ENCODE data around the gene CACNB3. TPM values are rescaled to one million over a fixed set of nuclear protein-coding genes. Genes with fewer than 3 reads are reported as not detected.
A peak's percentile ranks its signal among the peaks of the same experiment; 100 is the strongest.

CACNB3 gene
- total and polyA plus RNA-seq, 11 donors: 3.2 to 11.2 (median 5.3) TPM

GRCh38 chr12:48775991-48776649, 42.2 kb upstream of the CACNB3 start:
- intact Hi-C loops (cut with DNase I): no loop called here
- Histone ChIP-seq H3K9me3 (no peaks in the 10 kb centered on the region), H3K27ac (peak overlapping the region in 4 of 12 donors; percentile 15 to 96 (median 31)), H3K36me3 (peaks cover 0 to 71% (median 65%) of the 10 kb centered on the region in 9 donors), H3K27me3 (no peaks in the 10 kb centered on the region), H3K4me3 (no peak overlapping the region), H3K4me1 (peaks cover 10 to 61% (median 35%) of the 10 kb centered on the region in 12 donors)
- no peak for ATAC-seq
- no peak for TF ChIP-seq POLR2A (IDR thresholded peaks at IDR 0.05)
- WGBS, 4 donors: 78 to 89% (median 87%) methylated on average over 28 to 29 of the region's 29 CpGs
- DNase-seq: no peak

- WGBS, 4 donors: 82 to 86% (median 85%) methylated on average over 6 of the region's 6 CpGs
- H3K4me3 ChIP-seq: no peak overlapping the region
- peaks cover 0 to 66% (median 57%) of the 10 kb centered on the region in 9 donors for H3K36me3 ChIP-seq
- peak overlapping the region in 7 of 12 donors; percentile 89 to 99 (median 96) for H3K27ac ChIP-seq
- ATAC-seq (no peak), DNase-seq (no peak)
- peaks cover 10 to 69% (median 44%) of the 10 kb centered on the region in 12 donors for H3K4me1 ChIP-seq
- no peaks in the 10 kb centered on the region for H3K9me3 ChIP-seq
- intact Hi-C loops (cut with DNase I): no loop called here
- H3K27me3 ChIP-seq: no peaks in the 10 kb centered on the region
- TF ChIP-seq CTCF (IDR thresholded peaks at IDR 0.05) (no peak), POLR2A (IDR thresholded peaks at IDR 0.05) (no peak)
Measured at GRCh38 chr12:48776956-48777355, 41.3 kb upstream of the CACNB3 start.

- peak overlapping the region in 9 of 12 donors; percentile 81 to 99 (median 96) for H3K27ac ChIP-seq
- intact Hi-C loops (cut with DNase I): no loop called here
- H3K9me3 ChIP-seq: no peaks in the 10 kb centered on the region
- H3K27me3 ChIP-seq: no peaks in the 10 kb centered on the region
- no peak for TF ChIP-seq CTCF (IDR thresholded peaks at IDR 0.05)
- no peak for TF ChIP-seq POLR2A (IDR thresholded peaks at IDR 0.05)
- ATAC-seq (peak in 3 of 4 donors; percentile 22 to 46 (median 35)), DNase-seq (peak in 2 of 5 donors; percentile 52 to 73)
- WGBS, 4 donors: 65 to 79% (median 73%) methylated on average over 11 to 16 of the region's 16 CpGs
- H3K4me3 ChIP-seq: no peak overlapping the region
- H3K4me1 ChIP-seq: peaks cover 10 to 77% (median 50%) of the 10 kb centered on the region in 12 donors
- peaks cover 0 to 66% (median 54%) of the 10 kb centered on the region in 9 donors for H3K36me3 ChIP-seq
Measured at GRCh38 chr12:48777501-48778400, 40.5 kb upstream of the CACNB3 start.

- H3K4me1 ChIP-seq: peaks cover 10 to 94% (median 64%) of the 10 kb centered on the region in 12 donors
Measured at GRCh38 chr12:48779869-48780268, 38.4 kb upstream of the CACNB3 start.

More at GRCh38 chr12:48779869-48780268, 38.4 kb upstream of the CACNB3 start:
- Histone ChIP-seq H3K27me3 (no peaks in the 10 kb centered on the region), H3K4me3 (peak overlapping the region in 4 of 12 donors; percentile 2 to 11 (median 8)), H3K9me3 (no peaks in the 10 kb centered on the region), H3K36me3 (peaks cover 0 to 50% (median 37%) of the 10 kb centered on the region in 9 donors), H3K27ac (peak overlapping the region; percentile 60 to 99 (median 94))
- TF ChIP-seq POLR2A (IDR thresholded peaks at IDR 0.05) (no peak), CTCF (IDR thresholded peaks at IDR 0.05) (no peak)
- intact Hi-C loops (cut with DNase I): loop anchor here in 1 of 10 donors (2.0 kb wide), 1 partner anchor 13 kb away; no protein-coding TSS in a partner anchor
- ATAC-seq (peak; percentile 78 to 84 (median 80)), DNase-seq (peak; percentile 81 to 92 (median 87))
- 7 to 12% (median 9%) methylated on average over 3 of the region's 3 CpGs for WGBS, 4 donors

Data from heart left ventricle (tissue), 16 donors.